Measurements from ENCODE around the gene SLC66A1.

DNA sequence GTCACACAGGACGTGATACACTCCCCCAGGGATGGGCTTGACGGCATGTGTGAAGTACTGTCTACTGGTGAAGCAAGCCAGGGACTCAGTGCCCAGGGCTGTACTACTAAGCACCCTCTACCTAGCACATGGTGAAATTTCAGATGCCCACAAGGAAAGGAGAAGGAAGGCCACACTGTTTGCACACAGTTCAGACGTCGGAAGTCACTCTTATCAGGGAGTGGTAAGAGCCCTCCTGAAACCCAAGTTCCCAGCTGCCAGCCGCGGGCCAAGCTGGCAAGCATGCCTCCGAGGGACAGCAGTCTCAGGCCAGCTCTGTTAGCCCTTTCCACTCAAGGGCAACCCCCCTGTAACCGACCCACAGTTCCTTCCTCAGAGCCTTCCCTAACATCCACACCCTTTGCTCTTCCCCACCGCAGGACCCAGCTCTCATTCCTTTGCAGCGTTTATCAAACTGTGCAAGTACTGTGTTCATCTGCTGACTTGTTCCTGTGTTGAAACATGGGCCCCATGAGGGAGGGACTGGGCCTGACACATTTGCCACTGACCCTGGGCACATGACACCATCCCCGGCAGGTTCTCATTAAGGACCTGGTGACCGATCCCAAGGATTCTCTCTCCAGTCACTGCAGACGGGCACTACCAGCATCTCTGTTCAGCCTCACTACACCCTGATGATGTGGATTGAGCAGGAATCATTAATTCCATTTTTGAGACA, 58.5 kb downstream of the SLC66A1 start:
- TF ChIP-seq, protein P1, sequence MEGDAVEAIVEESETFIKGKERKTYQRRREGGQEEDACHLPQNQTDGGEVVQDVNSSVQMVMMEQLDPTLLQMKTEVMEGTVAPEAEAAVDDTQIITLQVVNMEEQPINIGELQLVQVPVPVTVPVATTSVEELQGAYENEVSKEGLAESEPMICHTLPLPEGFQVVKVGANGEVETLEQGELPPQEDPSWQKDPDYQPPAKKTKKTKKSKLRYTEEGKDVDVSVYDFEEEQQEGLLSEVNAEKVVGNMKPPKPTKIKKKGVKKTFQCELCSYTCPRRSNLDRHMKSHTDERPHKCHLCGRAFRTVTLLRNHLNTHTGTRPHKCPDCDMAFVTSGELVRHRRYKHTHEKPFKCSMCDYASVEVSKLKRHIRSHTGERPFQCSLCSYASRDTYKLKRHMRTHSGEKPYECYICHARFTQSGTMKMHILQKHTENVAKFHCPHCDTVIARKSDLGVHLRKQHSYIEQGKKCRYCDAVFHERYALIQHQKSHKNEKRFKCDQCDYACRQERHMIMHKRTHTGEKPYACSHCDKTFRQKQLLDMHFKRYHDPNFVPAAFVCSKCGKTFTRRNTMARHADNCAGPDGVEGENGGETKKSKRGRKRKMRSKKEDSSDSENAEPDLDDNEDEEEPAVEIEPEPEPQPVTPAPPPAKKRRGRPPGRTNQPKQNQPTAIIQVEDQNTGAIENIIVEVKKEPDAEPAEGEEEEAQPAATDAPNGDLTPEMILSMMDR (IDR thresholded peaks at IDR 0.05), result no peak
- TF ChIP-seq POLR2A (IDR thresholded peaks at IDR 0.05) (no peak), EP300 (IDR thresholded peaks at IDR 0.05) (no peak)
